IMR-90 (cell line): ENCODE data around the gene CDCP1.

ENCODE experiments used
- BHLHE40 ChIP-seq: fragments of 150-350 bp; IDR thresholded peaks from 2 replicates; pipeline ENCODE4 v1.6.1; 2016; ENCODE audit warnings: mild to moderate bottlenecking, low read depth, low read length
- CEBPB ChIP-seq: IDR thresholded peaks from 2 replicates; pipeline ENCODE4 v1.6.1; 2012; ENCODE audit warnings: low read depth, low read length, improper control_type of control experiment
- POLR2A ChIP-seq: IDR thresholded peaks from 2 replicates; pipeline ENCODE4 v1.6.1; 2012; ENCODE audit warnings: mild to moderate bottlenecking, low read depth, low read length
- TF ChIP-seq, protein P1 (sequence below): conservative IDR thresholded peaks from 2 replicates; pipeline ENCODE4 v1.5.1; 2012; ENCODE audit warnings: mild to moderate bottlenecking, low read depth, low read length, improper control_type of control experiment

DNA sequence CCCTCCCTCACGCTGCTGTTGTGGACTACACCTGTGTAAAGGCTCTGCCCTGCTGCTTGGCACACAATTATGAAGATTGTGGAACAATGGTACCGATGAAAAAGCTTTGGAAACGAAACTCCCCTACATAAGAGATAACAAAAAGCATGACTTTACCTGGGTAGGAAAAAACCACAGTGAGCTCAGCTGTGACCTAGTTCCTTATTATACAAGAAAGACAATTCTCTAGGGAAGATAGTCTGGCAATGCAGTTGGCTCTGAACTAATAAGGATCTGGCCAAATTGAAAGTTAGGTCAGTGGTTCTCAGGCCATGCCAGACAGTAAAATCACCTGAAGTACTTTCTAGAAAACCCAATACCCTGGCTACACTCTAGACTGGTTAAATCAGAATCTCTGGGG lies 104.0 kb downstream of the CDCP1 start:
- TF ChIP-seq, protein P1, sequence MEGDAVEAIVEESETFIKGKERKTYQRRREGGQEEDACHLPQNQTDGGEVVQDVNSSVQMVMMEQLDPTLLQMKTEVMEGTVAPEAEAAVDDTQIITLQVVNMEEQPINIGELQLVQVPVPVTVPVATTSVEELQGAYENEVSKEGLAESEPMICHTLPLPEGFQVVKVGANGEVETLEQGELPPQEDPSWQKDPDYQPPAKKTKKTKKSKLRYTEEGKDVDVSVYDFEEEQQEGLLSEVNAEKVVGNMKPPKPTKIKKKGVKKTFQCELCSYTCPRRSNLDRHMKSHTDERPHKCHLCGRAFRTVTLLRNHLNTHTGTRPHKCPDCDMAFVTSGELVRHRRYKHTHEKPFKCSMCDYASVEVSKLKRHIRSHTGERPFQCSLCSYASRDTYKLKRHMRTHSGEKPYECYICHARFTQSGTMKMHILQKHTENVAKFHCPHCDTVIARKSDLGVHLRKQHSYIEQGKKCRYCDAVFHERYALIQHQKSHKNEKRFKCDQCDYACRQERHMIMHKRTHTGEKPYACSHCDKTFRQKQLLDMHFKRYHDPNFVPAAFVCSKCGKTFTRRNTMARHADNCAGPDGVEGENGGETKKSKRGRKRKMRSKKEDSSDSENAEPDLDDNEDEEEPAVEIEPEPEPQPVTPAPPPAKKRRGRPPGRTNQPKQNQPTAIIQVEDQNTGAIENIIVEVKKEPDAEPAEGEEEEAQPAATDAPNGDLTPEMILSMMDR = no peak
- no peak for TF ChIP-seq BHLHE40
- no peak for TF ChIP-seq POLR2A
- TF ChIP-seq CEBPB = no peak
